PFSK-1 (cell line): ENCODE results near the gene THSD4.

Source experiments
- POLR2AphosphoS5 ChIP-seq: IDR thresholded peaks from 2 replicates; pipeline ENCODE4 v1.6.1; 2012; ENCODE audit warnings: low read depth, mild to moderate bottlenecking, control low read depth, low read length, moderate library complexity
- REST ChIP-seq, 2 experiments: IDR thresholded peaks; 2 replicates each; pipeline versions ENCODE4 v1.6.1 to v1.8.0; 2011 to 2012; ENCODE audit warnings: low read depth in 2 of 2, low read length in 2 of 2, control low read depth in 1 of 2, inconsistent platforms in 1 of 2, mild to moderate bottlenecking in 1 of 2, moderate library complexity in 1 of 2; ENCODE audit not compliant: insufficient read depth in 1 of 2

- TF ChIP-seq REST (IDR thresholded peaks at IDR 0.05; ENCODE audit: insufficient read depth in 1 of 2, low read depth in 2 of 2, low read length in 2 of 2): no peak
- no peak for TF ChIP-seq POLR2AphosphoS5
Measured at GRCh38 chr15:71110405-71111180, 4.7 kb upstream of the THSD4 start.
